ENCODE results near the gene ASAP3.

DNA sequence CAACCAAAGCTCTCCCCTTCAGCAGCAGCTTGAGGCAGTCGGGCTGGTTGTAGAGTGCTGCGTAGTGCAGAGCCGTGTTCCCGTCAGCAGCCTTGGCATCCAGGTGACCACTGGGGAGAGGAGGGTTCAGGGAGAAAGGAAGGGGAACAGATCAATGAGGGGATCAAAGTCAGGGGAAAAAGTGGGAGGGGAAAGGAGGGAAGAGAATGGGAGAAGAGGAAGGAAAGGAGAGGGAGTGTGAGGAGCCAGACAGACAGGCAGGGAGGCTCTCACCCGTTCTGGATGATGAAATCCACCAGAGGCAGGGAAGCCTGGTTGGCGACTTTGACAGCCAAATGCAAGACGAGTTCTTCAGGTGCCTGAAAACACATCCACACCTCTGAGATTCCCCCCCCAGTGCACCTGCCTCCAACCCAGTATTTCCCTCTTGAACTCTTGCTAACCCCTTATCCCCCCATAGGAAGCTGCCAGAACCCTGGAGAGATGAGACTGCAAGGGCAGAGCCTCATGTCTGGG is 49.7 kb downstream of the ASAP3 start:
- TF ChIP-seq CTCF (IDR thresholded peaks at IDR 0.05; ENCODE audit: insufficient read depth, low read depth, low read length): no peak
- TF ChIP-seq EZH2 (IDR thresholded peaks at IDR 0.05; ENCODE audit: insufficient read depth, low read length): no peak
